Neuronal stem cell (in vitro differentiated cells): ENCODE measurements around the gene NRTN.

ENCODE experiments used
- DNase-seq: peaks from one replicate; pipeline ENCODE4 v3.0.0-alpha.2; 2013; ENCODE audit warnings: low spot score
- H2AFZ ChIP-seq: one replicate; pipeline ENCODE4 v1.6.1; 2013; ENCODE audit warnings: mild to moderate bottlenecking, low read length, inconsistent platforms
- H2AK5ac ChIP-seq: 2 replicates; pipeline ENCODE4 v1.6.1; 2013; ENCODE audit warnings: low read depth, mild to moderate bottlenecking, inconsistent platforms, low read length, moderate library complexity, mixed read lengths
- H2BK120ac ChIP-seq: 2 replicates; pipeline ENCODE4 v1.6.1; 2013; ENCODE audit warnings: low read depth, mild to moderate bottlenecking, inconsistent platforms, low read length, moderate library complexity, mixed read lengths
- H2BK12ac ChIP-seq: one replicate; pipeline ENCODE4 v1.6.1; 2013; ENCODE audit warnings: low read length, inconsistent platforms
- H2BK15ac ChIP-seq: 2 replicates; pipeline ENCODE4 v1.6.1; 2013; ENCODE audit warnings: mild to moderate bottlenecking, low read length, inconsistent platforms, mixed read lengths
- H2BK5ac ChIP-seq: one replicate; pipeline ENCODE4 v1.6.1; 2013; ENCODE audit warnings: inconsistent platforms, mild to moderate bottlenecking, low read length, moderate library complexity
- H3K14ac ChIP-seq: one replicate; pipeline ENCODE4 v1.6.1; 2013; ENCODE audit warnings: low read length, inconsistent platforms
- H3K18ac ChIP-seq: 2 replicates; pipeline ENCODE4 v1.6.1; 2013; ENCODE audit warnings: low read length, inconsistent platforms
- H3K23ac ChIP-seq: 2 replicates; pipeline ENCODE4 v1.6.1; 2013; ENCODE audit warnings: low read depth, mild to moderate bottlenecking, mixed read lengths, low read length, inconsistent platforms; ENCODE audit not compliant: poor library complexity
- H3K27ac ChIP-seq: replicated peaks from 3 replicates; pipeline ENCODE4 v1.5.1; 2013; ENCODE audit warnings: low read length, inconsistent platforms
- H3K27me3 ChIP-seq, 3 experiments: 2 replicates each; pipeline ENCODE4 v1.6.1; 2013; ENCODE audit warnings: low read length in 3 of 3, mild to moderate bottlenecking in 2 of 3, inconsistent platforms in 1 of 3, low read depth in 1 of 3, mixed read lengths in 1 of 3, moderate library complexity in 1 of 3; ENCODE audit not compliant: control insufficient read depth in 3 of 3, insufficient read depth in 3 of 3
- H3K36me3 ChIP-seq, 2 donors: replicated peaks in 1 of 2; 2 replicates each; pipeline ENCODE4 v1.6.1; 2013; ENCODE audit warnings: low read length in 2 of 2; ENCODE audit not compliant: control insufficient read depth in 2 of 2, insufficient read depth in 2 of 2
- H3K4ac ChIP-seq: 2 replicates; pipeline ENCODE4 v1.6.1; 2013; ENCODE audit warnings: inconsistent platforms, mild to moderate bottlenecking, low read length, moderate library complexity
- H3K4me1 ChIP-seq, 2 donors: 1 replicate in 1 of 2; 2 replicates in 1 of 2; pipeline ENCODE4 v1.6.1; 2013; ENCODE audit warnings: low read length in 2 of 2, low read depth in 1 of 2; ENCODE audit not compliant: control insufficient read depth in 2 of 2, insufficient read depth in 1 of 2
- H3K4me2 ChIP-seq: one replicate; pipeline ENCODE4 v1.6.1; 2013; ENCODE audit warnings: mild to moderate bottlenecking, low read length, inconsistent platforms; ENCODE audit not compliant: insufficient read depth, poor library complexity, severe bottlenecking
- H3K4me3 ChIP-seq, 2 donors: 2 replicates each; pipeline ENCODE4 v1.5.1; 2013; ENCODE audit warnings: low read length in 2 of 2, mild to moderate bottlenecking in 2 of 2, inconsistent platforms in 1 of 2, moderate library complexity in 1 of 2
- H3K79me1 ChIP-seq: one replicate; pipeline ENCODE4 v1.6.1; 2013; ENCODE audit warnings: low read depth, mild to moderate bottlenecking, inconsistent platforms, low read length, moderate library complexity
- H3K9ac ChIP-seq: one replicate; pipeline ENCODE4 v1.6.1; 2013; ENCODE audit warnings: mild to moderate bottlenecking, low read depth, low read length, inconsistent platforms; ENCODE audit not compliant: poor library complexity
- H3K9me3 ChIP-seq, 2 donors: replicated peaks in 1 of 2; 2 replicates each; pipeline versions ENCODE3 to v1.6.1; 2013; ENCODE audit warnings: low read length in 2 of 2, mild to moderate bottlenecking in 2 of 2, inconsistent platforms in 1 of 2, low read depth in 1 of 2, mixed read lengths in 1 of 2, moderate library complexity in 1 of 2; ENCODE audit not compliant: control insufficient read depth in 2 of 2, insufficient read depth in 1 of 2
- H4K8ac ChIP-seq: one replicate; pipeline ENCODE4 v1.6.1; 2013; ENCODE audit warnings: low read depth, mild to moderate bottlenecking, inconsistent platforms, low read length, moderate library complexity
- H4K91ac ChIP-seq: one replicate; pipeline ENCODE4 v1.6.1; 2013; ENCODE audit warnings: low read length, low read depth, mild to moderate bottlenecking, inconsistent platforms; ENCODE audit not compliant: poor library complexity
- WGBS, 2 donors: extraction: QIAGEN DNeasy Blood & Tissue Kit; methylation state at CpG; one replicate each; pipeline ENCODE4 v1.1.7; 2013; ENCODE audit warnings: missing lambda C conversion rate in 2 of 2, mixed read lengths in 1 of 2; ENCODE audit not compliant: insufficient read length in 2 of 2, insufficient replicate concordance in 1 of 2; ENCODE audit errors: extremely low coverage in 2 of 2; 5-methylcytosine and 5-hydroxymethylcytosine counted together

Gene NRTN

DNA sequence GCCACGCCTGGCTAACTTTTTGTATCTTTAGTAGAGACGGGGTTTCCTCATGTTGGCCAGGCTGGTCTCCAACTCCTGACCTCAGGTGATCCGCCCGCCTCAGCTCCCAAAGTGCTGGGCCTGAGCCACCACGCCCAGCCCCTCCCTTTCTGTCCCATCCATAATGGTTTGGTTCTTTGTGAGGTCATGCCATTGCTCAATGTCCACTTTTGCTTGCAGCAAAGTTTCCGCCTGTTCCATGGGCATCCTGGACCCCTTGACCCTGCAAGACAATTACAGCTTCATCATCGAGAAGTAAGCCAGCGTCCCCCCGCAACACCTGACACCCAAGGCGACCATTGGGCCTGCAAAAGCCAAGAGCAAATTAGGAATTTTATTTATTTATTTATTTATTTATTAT is 36.9 kb upstream of the NRTN start:
- Histone ChIP-seq H2AK5ac (peak overlapping the region; percentile 56), H3K79me1 (no peaks in the 10 kb centered on the region), H3K18ac (no peak overlapping the region), H3K14ac (no peak overlapping the region), H2BK15ac (no peak overlapping the region), H3K4me2 (no peak overlapping the region), H4K8ac (no peak overlapping the region), H2BK12ac (no peak overlapping the region), H3K9me3 (no peaks in the 10 kb centered on the region), H3K4me1 (no peaks in the 10 kb centered on the region), H3K9ac (no peak overlapping the region), H3K27ac (no peak overlapping the region), H3K27me3 (no peaks in the 10 kb centered on the region), H4K91ac (no peak overlapping the region), H2BK5ac (no peak overlapping the region), H2AFZ (no peak overlapping the region), H3K23ac (no peak overlapping the region), H2BK120ac (no peak overlapping the region), H3K4ac (no peak overlapping the region), H3K36me3 (no peaks in the 10 kb centered on the region), H3K4me3 (no peak overlapping the region)
- DNase-seq = no peak
- no CpG with 5 or more reads among the region's 10 CpGs for WGBS, 2 donors

DNA sequence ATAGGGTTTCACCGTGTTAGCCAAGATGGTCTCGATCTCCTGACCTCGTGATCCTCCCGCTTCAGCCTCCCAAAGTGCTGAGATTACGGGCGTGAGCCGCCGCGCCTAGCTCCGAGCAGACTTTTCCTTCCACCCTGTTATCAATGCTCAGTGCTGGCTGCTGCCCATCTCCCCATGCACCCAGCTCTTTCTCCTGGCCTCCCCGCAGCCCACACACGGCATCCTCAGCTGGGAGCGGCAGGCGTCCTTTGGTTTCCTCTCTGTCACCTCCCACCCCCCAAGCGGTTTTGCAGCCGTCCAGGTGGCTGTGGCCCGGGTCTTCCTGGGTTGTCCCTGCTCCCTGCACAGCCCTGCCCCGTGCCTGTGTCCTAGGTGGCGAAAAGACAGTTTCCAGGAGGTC is 32.5 kb upstream of the NRTN start:
- H4K8ac ChIP-seq = peak overlapping the region; percentile 96
- no peaks in the 10 kb centered on the region for H3K4me1 ChIP-seq
- H2AK5ac ChIP-seq = peak overlapping the region; percentile 84
- no peak overlapping the region for H3K4me2 ChIP-seq
- no peak overlapping the region for H3K4me3 ChIP-seq
- peak overlapping the region; percentile 57 for H3K18ac ChIP-seq
- H3K9me3 ChIP-seq = no peaks in the 10 kb centered on the region
- H2BK120ac ChIP-seq = no peak overlapping the region
- H3K27me3 ChIP-seq = no peaks in the 10 kb centered on the region
- H2BK12ac ChIP-seq = peak overlapping the region; percentile 73
- H3K14ac ChIP-seq = peak overlapping the region; percentile 82
- H3K23ac ChIP-seq = no peak overlapping the region
- no peaks in the 10 kb centered on the region for H3K79me1 ChIP-seq
- no peak overlapping the region for H3K9ac ChIP-seq
- DNase-seq = no peak
- no peaks in the 10 kb centered on the region for H3K36me3 ChIP-seq
- WGBS, 2 donors = no CpG with 5 or more reads among the region's 19 CpGs
- peak overlapping the region; percentile 71 for H2BK5ac ChIP-seq
- peak overlapping the region; percentile 75 for H2BK15ac ChIP-seq
- H3K4ac ChIP-seq = peak overlapping the region; percentile 11
- no peak overlapping the region for H3K27ac ChIP-seq
- peak overlapping the region; percentile 53 for H4K91ac ChIP-seq
- peak overlapping the region; percentile 46 for H2AFZ ChIP-seq

DNA sequence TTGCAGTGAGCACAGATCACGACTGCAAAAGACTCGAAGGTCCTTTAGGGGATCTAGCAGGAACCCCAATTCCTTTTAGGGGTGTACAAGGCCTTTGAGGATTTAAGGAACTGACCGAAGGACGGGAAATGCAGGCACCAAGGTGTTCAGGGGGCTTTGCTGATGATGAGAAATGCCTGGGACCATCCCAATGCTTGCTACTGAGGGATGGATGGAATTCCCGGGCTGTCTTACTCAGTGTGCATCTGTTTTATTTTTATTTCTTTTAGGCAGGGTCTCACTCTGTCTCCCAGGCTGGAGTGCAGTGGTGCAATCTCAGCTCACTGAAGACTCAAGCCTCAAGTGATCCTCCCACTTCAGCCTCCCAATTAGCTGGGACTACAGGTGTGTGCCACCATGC is 31.6 kb upstream of the NRTN start:
- Histone ChIP-seq H3K9ac (no peak overlapping the region), H3K23ac (no peak overlapping the region), H3K27me3 (no peaks in the 10 kb centered on the region), H2AK5ac (no peak overlapping the region), H3K14ac (no peak overlapping the region), H3K4me2 (no peak overlapping the region), H2AFZ (peak overlapping the region; percentile 46), H2BK15ac (no peak overlapping the region), H2BK5ac (peak overlapping the region; percentile 71), H3K4me3 (no peak overlapping the region), H3K4me1 (no peaks in the 10 kb centered on the region), H4K8ac (no peak overlapping the region), H3K27ac (no peak overlapping the region), H3K36me3 (no peaks in the 10 kb centered on the region), H4K91ac (no peak overlapping the region), H3K18ac (no peak overlapping the region), H3K79me1 (no peaks in the 10 kb centered on the region), H3K4ac (no peak overlapping the region), H2BK120ac (no peak overlapping the region), H2BK12ac (no peak overlapping the region), H3K9me3 (no peaks in the 10 kb centered on the region)
- DNase-seq = no peak
- WGBS, 2 donors = no CpG with 5 or more reads among the region's 5 CpGs

DNA sequence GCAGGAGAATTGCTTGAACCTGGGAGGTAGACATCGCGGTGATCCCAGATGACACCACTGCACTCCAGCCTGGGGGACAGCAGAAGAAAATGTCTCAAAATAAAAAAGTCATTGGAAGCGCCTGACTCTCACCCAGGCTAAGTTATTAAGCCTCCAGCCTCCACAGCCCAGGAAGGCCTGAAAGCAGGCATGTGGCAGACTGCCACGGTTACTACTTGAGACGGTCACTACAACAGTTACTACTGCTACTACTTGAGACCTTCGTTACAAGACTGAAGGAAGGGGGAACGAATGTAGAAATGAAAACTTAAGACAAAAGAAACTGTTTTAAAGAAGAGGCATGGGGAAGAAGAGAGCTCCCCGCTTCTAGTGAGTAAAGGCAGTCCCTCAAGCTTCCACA is 29.9 kb upstream of the NRTN start:
- no peaks in the 10 kb centered on the region for H3K27me3 ChIP-seq
- WGBS, 2 donors = no CpG with 5 or more reads among the region's 8 CpGs
- no peak overlapping the region for H3K4ac ChIP-seq
- no peaks in the 10 kb centered on the region for H3K36me3 ChIP-seq
- no peak overlapping the region for H4K8ac ChIP-seq
- H3K4me2 ChIP-seq = no peak overlapping the region
- H2BK15ac ChIP-seq = no peak overlapping the region
- peak overlapping the region; percentile 41 for H2BK120ac ChIP-seq
- H3K14ac ChIP-seq = no peak overlapping the region
- no peaks in the 10 kb centered on the region for H3K4me1 ChIP-seq
- H3K9me3 ChIP-seq = no peaks in the 10 kb centered on the region
- no peak overlapping the region for H2AK5ac ChIP-seq
- no peak overlapping the region for H3K4me3 ChIP-seq
- no peak overlapping the region for H3K18ac ChIP-seq
- H3K9ac ChIP-seq = no peak overlapping the region
- H3K23ac ChIP-seq = no peak overlapping the region
- no peak overlapping the region for H2BK5ac ChIP-seq
- H4K91ac ChIP-seq = no peak overlapping the region
- no peaks in the 10 kb centered on the region for H3K79me1 ChIP-seq
- DNase-seq = no peak
- no peak overlapping the region for H2BK12ac ChIP-seq
- H2AFZ ChIP-seq = peak overlapping the region; percentile 49
- H3K27ac ChIP-seq = no peak overlapping the region
